Stimulated activated CD8-positive, alpha-beta memory T cell treated with anti-CD3 and anti-CD28 coated beads, Interleukin-7, amount 100 ng/mL, for 24 hours (primary cell): Measurements from ENCODE around the gene E2F3.
A peak's percentile ranks its signal among the peaks of the same experiment; 100 is the strongest.

Source experiments
- DNase-seq: peaks from one replicate; pipeline ENCODE4 v3.0.0-alpha.2; 2020; ENCODE audit warnings: low read depth

The E2F3 gene

GRCh38 chr6:20401205-20402091 is at the start of gene E2F3:
Gene E2F3 (plus strand): TSS chr6:20401879. CDS start chr6:20402233, 354 bp downstream.
- peak; percentile 97 for DNase-seq

- no peak for DNase-seq
Observed at GRCh38 chr6:20352346-20352745, 49.3 kb upstream of the E2F3 start.

GRCh38 chr6:20353134-20353533 is 48.5 kb upstream of the E2F3 start:
- DNase-seq = no peak

DNA sequence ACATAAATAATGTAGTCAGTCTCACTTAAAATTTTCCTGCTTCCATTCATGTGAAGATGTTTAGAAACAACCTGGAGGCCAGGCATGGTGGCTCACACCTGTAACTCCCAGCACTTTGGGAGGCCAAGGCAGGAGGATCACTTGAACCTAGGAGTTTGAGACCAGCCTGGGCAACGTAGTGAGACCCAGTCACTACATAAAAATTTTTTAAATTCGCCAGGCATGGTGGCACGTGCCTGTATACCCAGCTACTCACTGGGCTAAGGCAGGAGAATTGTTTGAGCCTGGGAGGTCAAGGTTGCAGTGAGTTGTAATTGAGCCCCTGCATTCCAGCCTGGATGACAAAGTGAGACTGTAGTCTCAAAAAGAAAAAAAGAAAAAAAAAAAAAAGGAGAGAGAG is 47.3 kb upstream of the E2F3 start:
- no peak for DNase-seq

GRCh38 chr6:20360471-20361119 is 41.1 kb upstream of the E2F3 start:
- DNase-seq = no peak

GRCh38 chr6:20362623-20363022 is 39.1 kb upstream of the E2F3 start:
- no peak for DNase-seq

DNA sequence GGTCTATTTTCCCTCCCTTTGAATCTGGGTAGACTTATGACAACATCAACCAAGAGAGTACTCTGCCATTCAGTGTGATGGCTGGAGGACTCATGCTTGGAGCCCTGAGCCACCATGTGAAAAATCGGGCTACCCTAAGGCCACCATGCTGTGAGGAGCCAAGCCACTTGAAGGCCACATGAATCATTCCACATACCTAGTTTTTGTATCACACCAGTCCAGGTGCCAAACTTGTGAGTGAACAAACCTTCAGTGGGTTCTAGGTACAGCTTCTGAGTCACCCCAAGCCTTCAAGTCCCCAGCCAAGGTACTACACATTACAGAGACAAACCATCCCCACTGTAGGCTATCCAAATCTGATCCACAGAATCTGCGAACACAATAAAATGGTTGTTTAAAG is 37.4 kb upstream of the E2F3 start:
- no peak for DNase-seq

DNA sequence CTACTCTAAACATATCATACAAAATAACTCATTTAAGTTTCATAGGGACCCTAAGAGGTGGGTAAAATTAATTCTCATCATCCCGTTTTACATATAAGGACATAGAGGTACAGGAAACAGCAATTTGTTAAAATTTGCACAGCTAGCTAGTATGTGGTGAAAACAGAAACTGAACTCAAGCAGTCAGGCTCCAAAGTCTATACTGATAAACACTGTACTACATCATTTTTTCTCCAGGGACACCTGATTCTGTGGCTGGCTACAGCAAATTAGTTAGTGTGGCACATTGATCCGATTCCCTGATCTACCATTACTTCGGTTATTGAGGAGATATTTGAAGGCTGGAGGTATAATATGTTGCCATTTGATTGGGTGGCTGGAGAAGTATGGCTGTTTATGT is 36.2 kb upstream of the E2F3 start:
- DNase-seq = no peak

GRCh38 chr6:20366082-20366830 is 35.4 kb upstream of the E2F3 start:
- DNase-seq = no peak

GRCh38 chr6:20367743-20368485 is 33.8 kb upstream of the E2F3 start:
- DNase-seq = no peak

DNA sequence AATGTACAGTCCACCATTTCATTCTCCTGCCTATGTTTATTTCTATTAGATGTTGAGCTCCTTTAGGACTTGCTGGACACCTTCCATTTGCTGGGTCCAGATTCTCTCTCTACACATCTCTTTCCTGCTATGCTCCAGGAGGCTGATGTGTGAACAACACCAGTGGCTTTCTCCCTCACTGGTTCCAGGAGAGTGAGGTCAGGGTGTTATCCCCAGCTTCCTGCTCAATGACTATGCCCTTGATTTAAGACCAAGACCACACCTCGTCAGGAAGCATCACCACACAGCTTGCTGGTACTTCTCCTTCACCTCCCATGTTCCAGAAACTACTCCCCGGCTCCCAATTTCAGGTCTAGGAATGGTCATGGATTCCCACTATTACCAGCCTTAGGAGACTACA is 31.3 kb upstream of the E2F3 start:
- DNase-seq = no peak

DNA sequence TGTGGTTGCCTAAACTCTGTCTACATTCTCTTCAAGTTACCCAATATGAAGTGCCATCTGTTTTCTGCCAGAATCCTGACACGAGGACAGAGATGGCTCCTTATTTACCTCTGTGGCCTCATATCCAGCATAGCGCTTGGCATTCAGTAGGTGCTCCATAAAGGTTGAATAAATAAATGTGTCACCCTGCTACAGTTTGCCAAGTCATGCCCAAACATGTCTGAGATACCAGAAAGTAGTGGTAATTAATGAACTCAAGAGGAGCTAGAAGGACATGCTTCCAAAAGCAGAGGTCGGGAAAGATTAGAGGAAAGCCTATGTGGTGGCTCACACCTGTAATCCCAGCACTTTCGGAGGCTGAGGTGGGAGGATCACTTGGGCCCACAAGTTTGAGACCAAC is 30.9 kb upstream of the E2F3 start:
- no peak for DNase-seq

DNA sequence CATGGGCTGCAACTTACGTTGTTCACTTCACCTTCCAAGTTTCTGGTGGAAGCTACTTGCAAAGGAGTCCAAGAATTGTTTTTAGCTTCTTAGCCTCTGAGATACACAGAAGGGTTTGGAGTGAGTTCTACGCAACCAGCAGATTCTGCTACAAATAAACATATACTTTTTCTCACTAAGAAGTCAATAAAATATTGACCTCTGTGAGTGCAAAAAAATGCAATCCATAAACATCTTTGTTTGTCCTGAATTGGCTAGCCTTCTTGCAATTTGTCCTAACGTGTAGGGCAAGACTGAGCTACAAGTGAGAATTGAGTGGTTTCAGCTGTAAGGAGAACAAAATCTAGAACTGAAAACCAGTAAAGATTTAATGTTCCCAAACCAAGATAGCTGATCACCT is 26.2 kb upstream of the E2F3 start:
- DNase-seq = no peak

DNA sequence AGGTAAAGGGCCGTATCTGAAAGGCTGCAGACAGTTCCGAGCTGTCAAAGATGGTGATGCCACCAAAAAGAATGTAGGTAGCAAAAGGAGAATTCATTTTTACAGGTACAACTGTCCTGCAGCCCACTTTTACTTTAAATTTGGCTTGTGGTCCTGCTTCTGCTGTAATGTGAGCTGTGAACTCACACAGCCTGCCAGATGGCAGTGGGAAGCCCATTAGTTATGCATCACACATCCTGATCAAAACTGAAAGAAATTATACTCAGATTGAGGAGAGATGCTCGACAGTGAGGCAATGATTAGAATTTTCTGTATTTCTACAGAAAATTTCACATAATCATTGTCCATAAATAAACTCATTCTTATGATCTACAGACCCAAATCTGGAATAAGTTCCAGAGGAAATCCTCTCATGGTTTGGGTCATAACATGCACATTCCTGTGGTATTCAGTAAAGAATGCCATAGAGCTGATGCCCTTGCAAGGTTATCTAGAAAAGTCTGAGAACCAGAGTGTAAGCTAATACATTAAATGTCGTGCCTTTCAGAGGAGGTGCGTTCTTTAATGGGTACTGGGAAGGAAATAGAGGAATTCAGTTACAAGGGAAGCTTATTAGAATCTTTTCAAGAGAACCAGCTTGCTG is 23.9 kb upstream of the E2F3 start:
- DNase-seq = no peak

GRCh38 chr6:20379231-20379630 is 22.4 kb upstream of the E2F3 start:
- DNase-seq = no peak

DNA sequence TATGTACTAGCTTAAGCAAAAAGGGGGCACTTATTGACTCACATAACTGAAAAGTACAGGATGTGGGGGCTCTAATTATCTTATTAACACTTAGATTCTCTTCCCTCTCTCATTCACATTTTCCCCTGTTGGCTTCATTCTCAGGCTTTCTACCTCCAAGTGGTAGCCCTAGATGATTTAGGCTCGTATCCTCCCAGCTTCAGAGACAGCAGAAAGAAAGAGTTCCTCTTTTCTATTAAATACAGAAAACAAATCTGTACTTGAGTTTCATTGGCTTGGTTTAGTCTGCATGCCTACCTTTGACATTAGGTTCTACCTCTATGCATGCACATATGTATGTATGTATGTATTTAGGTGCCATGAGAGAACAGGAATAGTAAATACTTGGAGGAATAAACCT is 15.5 kb upstream of the E2F3 start:
- DNase-seq = no peak

- no peak for DNase-seq
Observed at GRCh38 chr6:20389066-20389465, 12.6 kb upstream of the E2F3 start.

DNA sequence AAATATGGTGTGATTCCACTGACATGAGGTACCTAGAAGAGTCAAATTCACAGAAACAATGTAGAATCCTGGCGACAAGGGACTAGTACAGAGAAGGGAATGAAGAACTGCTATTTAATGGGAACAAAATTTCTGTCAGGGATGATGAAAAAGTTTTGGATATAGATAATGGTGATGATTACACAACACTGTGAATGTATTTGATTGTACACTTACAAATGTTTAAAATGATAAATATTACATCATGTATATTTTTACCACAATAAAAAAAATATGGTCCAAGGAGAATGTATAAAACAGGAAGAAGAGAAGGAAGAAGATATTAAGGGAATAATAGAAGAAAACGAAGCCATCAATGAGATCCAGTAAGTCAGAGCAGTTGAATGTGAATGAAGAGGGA is 8.4 kb upstream of the E2F3 start:
- no peak for DNase-seq

DNA sequence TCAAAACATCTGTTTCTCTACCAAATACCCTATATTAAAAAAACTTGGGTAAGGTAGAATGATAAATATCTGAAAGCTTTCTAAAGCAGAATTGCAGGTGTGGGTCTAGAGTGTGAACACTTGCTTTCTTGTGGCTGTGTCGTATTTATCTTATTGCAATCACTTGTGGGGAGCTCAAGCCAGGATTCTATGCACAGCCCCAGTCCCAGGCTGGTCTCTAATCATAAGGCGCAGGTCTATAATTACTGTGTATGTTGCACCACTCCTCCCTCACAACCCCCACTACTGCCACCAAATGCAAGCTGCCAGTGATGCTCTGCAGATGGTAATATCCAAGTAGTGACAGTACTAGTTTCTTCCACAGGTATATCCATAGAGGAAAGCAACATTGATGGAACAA is 2.2 kb upstream of the E2F3 start:
- no peak for DNase-seq

DNA sequence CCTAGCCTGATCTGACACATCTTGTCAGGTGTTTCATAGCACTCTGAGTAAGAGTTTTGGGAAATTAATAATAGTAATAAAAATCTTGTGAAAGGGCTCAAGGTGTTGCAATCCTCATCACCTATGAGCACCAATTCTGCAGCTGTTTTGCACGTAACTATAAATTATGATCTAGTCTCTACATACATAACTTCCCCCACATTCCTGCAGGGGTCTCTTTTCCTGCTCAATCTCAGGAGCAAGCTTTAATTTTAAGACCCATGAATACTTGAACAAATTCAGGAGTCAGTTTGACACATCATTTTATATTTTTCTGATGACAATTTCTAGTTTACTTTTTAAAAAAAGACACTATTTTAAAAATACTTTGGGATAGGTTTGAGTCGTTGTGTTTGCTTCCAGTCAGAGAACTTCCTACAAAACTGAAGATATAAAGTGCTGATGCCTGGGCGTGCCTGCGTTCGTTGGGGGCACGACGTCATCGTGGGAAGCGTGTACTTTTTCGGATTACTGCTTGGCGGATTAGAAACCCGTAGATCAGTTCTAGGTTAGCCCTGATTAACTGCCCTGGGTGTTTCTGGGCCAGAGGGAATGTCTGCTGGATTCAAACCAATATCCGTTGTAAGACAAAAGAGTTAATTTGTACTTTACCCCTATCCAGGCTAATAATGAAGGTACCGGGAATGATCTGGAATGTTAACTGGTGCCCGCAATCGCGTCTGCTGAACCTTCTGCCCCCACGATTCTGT is 1.0 kb upstream of the E2F3 start:
- DNase-seq = no peak

- no peak for DNase-seq
Observed at GRCh38 chr6:20402092-20402341, 338 bp downstream of the E2F3 start.
